ENCODE data around the gene ADAMTS9. TPM values are rescaled to one million over a fixed set of nuclear protein-coding genes. Genes with fewer than 3 reads are reported as not detected.

ADAMTS9 gene
- total RNA-seq, 1 experiment from 2014 or later, result 6.9 TPM

GRCh38 chr3:64627042-64627441, 60.8 kb downstream of the ADAMTS9 start:
- DNase-seq, result no peak
- no peaks in the 10 kb centered on the region for H3K9me3 ChIP-seq (replicated peaks)
- H3K27me3 ChIP-seq, result no peaks in the 10 kb centered on the region
- H3K4me1 ChIP-seq, result peaks cover 20% of the 10 kb centered on the region
- H3K4me3 ChIP-seq, result no peak overlapping the region
- no peak overlapping the region for H3K27ac ChIP-seq
- no peaks in the 10 kb centered on the region for H3K36me3 ChIP-seq

GRCh38 chr3:64625381-64625780, 62.4 kb downstream of the ADAMTS9 start:
- Histone ChIP-seq H3K4me3 (no peak overlapping the region), H3K36me3 (no peaks in the 10 kb centered on the region), H3K27ac (peak overlapping the region; percentile 40), H3K27me3 (no peaks in the 10 kb centered on the region), H3K4me1 (peaks cover 20% of the 10 kb centered on the region), H3K9me3 (replicated peaks) (no peaks in the 10 kb centered on the region)
- DNase-seq, result peak; percentile 40 to 79

GRCh38 chr3:64623125-64623524, 64.7 kb downstream of the ADAMTS9 start:
- no peak for DNase-seq
- Histone ChIP-seq H3K9me3 (replicated peaks) (no peaks in the 10 kb centered on the region), H3K4me1 (peaks cover 20% of the 10 kb centered on the region), H3K27ac (no peak overlapping the region), H3K4me3 (no peak overlapping the region), H3K36me3 (no peaks in the 10 kb centered on the region), H3K27me3 (no peaks in the 10 kb centered on the region)

- Histone ChIP-seq H3K4me3 (no peak overlapping the region), H3K27me3 (no peaks in the 10 kb centered on the region), H3K9me3 (replicated peaks) (no peaks in the 10 kb centered on the region), H3K27ac (no peak overlapping the region), H3K4me1 (peaks cover 17% of the 10 kb centered on the region), H3K36me3 (no peaks in the 10 kb centered on the region)
- DNase-seq, result no peak
Measured at GRCh38 chr3:64621726-64622395, 65.9 kb downstream of the ADAMTS9 start.

- Histone ChIP-seq H3K4me3 (no peak overlapping the region), H3K27me3 (no peaks in the 10 kb centered on the region), H3K36me3 (no peaks in the 10 kb centered on the region), H3K4me1 (peaks cover 17% of the 10 kb centered on the region), H3K27ac (no peak overlapping the region), H3K9me3 (replicated peaks) (no peaks in the 10 kb centered on the region)
- no peak for DNase-seq
Measured at GRCh38 chr3:64621275-64621674, 66.5 kb downstream of the ADAMTS9 start.

- Histone ChIP-seq H3K36me3 (no peaks in the 10 kb centered on the region), H3K4me1 (peaks cover 9% of the 10 kb centered on the region), H3K4me3 (no peak overlapping the region), H3K27me3 (no peaks in the 10 kb centered on the region), H3K27ac (no peak overlapping the region), H3K9me3 (replicated peaks) (no peaks in the 10 kb centered on the region)
- no peak for DNase-seq
Measured at GRCh38 chr3:64620020-64620419, 67.8 kb downstream of the ADAMTS9 start.

GRCh38 chr3:64619216-64619615, 68.6 kb downstream of the ADAMTS9 start:
- Histone ChIP-seq H3K36me3 (no peaks in the 10 kb centered on the region), H3K4me1 (peaks cover 1% of the 10 kb centered on the region; the same call in 1 of the 2 replicates), H3K9me3 (replicated peaks) (no peaks in the 10 kb centered on the region), H3K4me3 (no peak overlapping the region), H3K27me3 (no peaks in the 10 kb centered on the region), H3K27ac (no peak overlapping the region)
- no peak for DNase-seq

- Histone ChIP-seq H3K36me3 (no peaks in the 10 kb centered on the region), H3K27ac (no peak overlapping the region), H3K9me3 (replicated peaks) (no peaks in the 10 kb centered on the region), H3K4me3 (no peak overlapping the region), H3K27me3 (no peaks in the 10 kb centered on the region), H3K4me1 (peaks cover 9% of the 10 kb centered on the region)
- no peak for DNase-seq
Measured at GRCh38 chr3:64617610-64618009, 70.2 kb downstream of the ADAMTS9 start.

GRCh38 chr3:64616953-64617352, 70.8 kb downstream of the ADAMTS9 start:
- H3K27me3 ChIP-seq, result no peaks in the 10 kb centered on the region
- H3K4me1 ChIP-seq, result peaks cover 16% of the 10 kb centered on the region
- H3K4me3 ChIP-seq, result no peak overlapping the region
- H3K27ac ChIP-seq, result no peak overlapping the region
- no peaks in the 10 kb centered on the region for H3K9me3 ChIP-seq (replicated peaks)
- no peak for DNase-seq
- no peaks in the 10 kb centered on the region for H3K36me3 ChIP-seq

- no peaks in the 10 kb centered on the region for H3K27me3 ChIP-seq
- H3K4me1 ChIP-seq, result peaks cover 16% of the 10 kb centered on the region
- peak overlapping the region; percentile 38 for H3K27ac ChIP-seq
- H3K9me3 ChIP-seq (replicated peaks), result no peaks in the 10 kb centered on the region
- peak overlapping the region; percentile 13; the same call in 1 of the 2 replicates for H3K4me3 ChIP-seq
- DNase-seq, result peak; percentile 40 to 45
- H3K36me3 ChIP-seq, result no peaks in the 10 kb centered on the region
Measured at GRCh38 chr3:64612916-64613526, 74.8 kb downstream of the ADAMTS9 start.

GRCh38 chr3:64612082-64612860, 75.5 kb downstream of the ADAMTS9 start:
- H3K4me1 ChIP-seq, result peaks cover 16% of the 10 kb centered on the region
- peak; percentile 26 to 63 for DNase-seq

GRCh38 chr3:64608741-64609140, 79.1 kb downstream of the ADAMTS9 start:
- H3K9me3 ChIP-seq (replicated peaks), result no peaks in the 10 kb centered on the region
- no peak overlapping the region for H3K27ac ChIP-seq
- H3K27me3 ChIP-seq, result no peaks in the 10 kb centered on the region
- no peak overlapping the region for H3K4me3 ChIP-seq
- no peak for DNase-seq
- H3K4me1 ChIP-seq, result peaks cover 14% of the 10 kb centered on the region
- no peaks in the 10 kb centered on the region for H3K36me3 ChIP-seq

More at GRCh38 chr3:64612082-64612860, 75.5 kb downstream of the ADAMTS9 start:
- H3K9me3 ChIP-seq (replicated peaks), result no peaks in the 10 kb centered on the region
- peak overlapping the region; percentile 13; the same call in 1 of the 2 replicates for H3K4me3 ChIP-seq
- no peaks in the 10 kb centered on the region for H3K36me3 ChIP-seq
- H3K27me3 ChIP-seq, result no peaks in the 10 kb centered on the region
- peak overlapping the region; percentile 38 for H3K27ac ChIP-seq

GRCh38 chr3:64607032-64607551, 80.7 kb downstream of the ADAMTS9 start:
- Histone ChIP-seq H3K4me3 (no peak overlapping the region), H3K4me1 (peaks cover under 1% of the 10 kb centered on the region), H3K27me3 (no peaks in the 10 kb centered on the region), H3K27ac (no peak overlapping the region), H3K9me3 (replicated peaks) (no peaks in the 10 kb centered on the region), H3K36me3 (no peaks in the 10 kb centered on the region)
- DNase-seq, result no peak

- Histone ChIP-seq H3K4me1 (peaks cover 13% of the 10 kb centered on the region), H3K4me3 (no peak overlapping the region), H3K36me3 (no peaks in the 10 kb centered on the region), H3K9me3 (replicated peaks) (no peaks in the 10 kb centered on the region), H3K27ac (no peak overlapping the region), H3K27me3 (no peaks in the 10 kb centered on the region)
- DNase-seq, result no peak
Measured at GRCh38 chr3:64604313-64604712, 83.5 kb downstream of the ADAMTS9 start.

- no peak for DNase-seq
- no peak overlapping the region for H3K27ac ChIP-seq
- H3K4me3 ChIP-seq, result no peak overlapping the region
- no peaks in the 10 kb centered on the region for H3K9me3 ChIP-seq (replicated peaks)
- H3K36me3 ChIP-seq, result no peaks in the 10 kb centered on the region
- peaks cover 17% of the 10 kb centered on the region for H3K4me1 ChIP-seq
- no peaks in the 10 kb centered on the region for H3K27me3 ChIP-seq
Measured at GRCh38 chr3:64601824-64602223, 86.0 kb downstream of the ADAMTS9 start.

Measured in SJCRH30 (cell line).